Heart right ventricle (tissue), 16 donors: ENCODE results near the gene TNFRSF4. TPM values are rescaled to one million over a fixed set of nuclear protein-coding genes. Genes with fewer than 3 reads are reported as not detected.

Experiments used
- ATAC-seq, 8 donors: fragments of 200-7000 bp; cut with Tn5 transposase; one replicate each; pipeline ENCODE4 v1.9.1; 2020; ENCODE audit warnings: mild to moderate bottlenecking in 8 of 8, moderate library complexity in 8 of 8, moderate number of reproducible peaks in 1 of 8
- DNase-seq, 2 donors: peaks; one replicate each; pipeline ENCODE4 v3.0.0-alpha.2; 2020
- H3K27ac ChIP-seq, 10 donors: fragments of 200-600 bp; sonication (generic) in 2 of 10; one replicate each; pipeline versions ENCODE4 v1.5.0 to v1.8.0; 2020 to 2022; ENCODE audit warnings: mild to moderate bottlenecking in 3 of 10
- H3K27me3 ChIP-seq, 7 donors: fragments of 200-600 bp; one replicate each; pipeline ENCODE4 v1.8.0; 2021 to 2022; ENCODE audit warnings: mild to moderate bottlenecking in 2 of 7
- H3K36me3 ChIP-seq, 9 donors: fragments of 200-600 bp; sonication (generic) in 1 of 9; one replicate each; pipeline versions ENCODE4 v1.5.0 to v1.8.0; 2020 to 2022; ENCODE audit warnings: mild to moderate bottlenecking in 2 of 9
- H3K4me1 ChIP-seq, 9 donors: fragments of 200-600 bp; sonication (generic) in 1 of 9; one replicate each; pipeline versions ENCODE4 v1.5.0 to v1.8.0; 2020 to 2022; ENCODE audit warnings: mild to moderate bottlenecking in 4 of 9
- H3K4me3 ChIP-seq, 10 donors: fragments of 200-600 bp; sonication (generic) in 2 of 10; one replicate each; pipeline versions ENCODE4 v1.5.0 to v1.8.0; 2020 to 2022; ENCODE audit warnings: mild to moderate bottlenecking in 7 of 10, moderate library complexity in 2 of 10
- H3K9me3 ChIP-seq, 11 donors: fragments of 200-600 bp in 10 of 11; sonication (generic) in 2 of 11; one replicate each; pipeline versions ENCODE4 v1.5.0 to v1.8.0; 2013 to 2022; ENCODE audit warnings: mild to moderate bottlenecking in 2 of 11, control low read depth in 1 of 11, moderate library complexity in 1 of 11
- CTCF ChIP-seq, 9 donors: fragments of 200-600 bp; sonication (generic) in 2 of 9; IDR thresholded peaks; one replicate each; pipeline versions ENCODE4 v1.5.0 to v1.8.0; 2021 to 2022; ENCODE audit warnings: antibody characterized with exemption in 9 of 9, mild to moderate bottlenecking in 5 of 9, moderate library complexity in 1 of 9
- WGBS, 2 donors: extraction: QIAGEN DNeasy Blood & Tissue Kit; methylation state at CpG; one replicate each; pipeline ENCODE4 v1.1.7; 2013; ENCODE audit warnings: inconsistent platforms in 1 of 2; 5-methylcytosine and 5-hydroxymethylcytosine counted together
- intact Hi-C, 10 donors: fragments of 100-400 bp; cut with DNase I; formaldehyde crosslinking; loops; one replicate each; pipeline versions ENCODE4 v1.11.1 to v1.14.2; 2022
- polyA plus RNA-seq, 2 donors: library from polyadenylated mRNA; stranded (reverse); fragments of 200-250 nt; gene quantifications; one replicate each; pipeline ENCODE4 v1.2.3, GENCODE V29; 2013
- total RNA-seq, 10 donors: library from RNA; stranded (reverse); fragmentation: NEBNext Ultra II Directional in 3 of 10; extraction: Animal tissue kit (Norgen Biotek cat#: 25700) in 3 of 10; gene quantifications; one replicate each; pipeline versions ENCODE4 v1.2.1 to v1.2.4, GENCODE V29; 2021 to 2023
- donor health status: Arrhythmogenic right ventricular cardiomyopathy.
- donor health status: ischemic (EF 13 %, LVEDD 7.1; RV severe dilation, severe dysfunction).
- donor health status: healthy with polysubstance abuse.
- donor health status: DM: no; HTN: yes; CAD: no.
- donor health status: DM: no; HTN: no; CAD: no.
- donor health status: ischemic (EF 25% LVEDD 6.9; RV normal size, moderate dysfunction).
- donor health status: ischemic (EF 25% LVEDD 5.7; RV mildly dilated, moderate dysfunction).
- donor health status: healthy.
- donor health status: DM: yes; HTN: yes; CAD: no.
- donor health status: Ischemic cardiomyopathy.
- donor health status: ischemic (EF 35%, LVEDD 5.7; RV mildly dilated, moderate dysfunction).
- donor health status: nonischemic (EF 11% LVEDD 7.7; RV severe dilation, severe dysfunction).
- donor health status: DM: yes; HTN: yes; CAD: no.
- donor health status: PGD.
- donor health status: ischemic (EF 29% LVEDD 5.4; RV normal size, mild dysfunction).
- donor health status: nonischemic (EF 23%, LVEDD 6.1; RV moderate dilation, normal function).

Gene TNFRSF4
- total and polyA plus RNA-seq, 12 donors, result 0.52 to 24.8 (median 5.0) TPM

- WGBS, 2 donors, result 4 to 6% methylated on average over 56 to 74 of the region's 74 CpGs
- Histone ChIP-seq H3K9me3 (no peaks in the 10 kb centered on the region), H3K4me3 (peak within 1 kb of the TSS in 1 of 10 donors; percentile 5), H3K4me1 (peaks cover 0 to 5% (median 0%) of the 10 kb centered on the region in 9 donors), H3K27me3 (peaks cover 13 to 36% (median 28%) of the 10 kb centered on the region in 7 donors), H3K36me3 (peaks cover 0 to 2% (median 0%) of the 10 kb centered on the region in 9 donors), H3K27ac (no peak within 1 kb of the TSS)
- TF ChIP-seq CTCF (IDR thresholded peaks at IDR 0.05), result no peak
- ATAC-seq, result peak in 1 of 8 donors; percentile 14
- peak in 1 of 2 donors; percentile 9 for DNase-seq
- intact Hi-C loops, result loop anchor here in 3 of 10 donors (5.0 to 10.0 kb wide), 2 partner anchors 122 to 124 kb away; no protein-coding TSS in a partner anchor
Observed at GRCh38 chr1:1246577-1247340, 32.8 kb upstream of the TNFRSF4 start, which contains the start of gene C1QTNF12. Gene C1QTNF12, minus strand, starts transcription at chr1:1246722. Its CDS starts 32 bp downstream, at chr1:1246690.

DNA sequence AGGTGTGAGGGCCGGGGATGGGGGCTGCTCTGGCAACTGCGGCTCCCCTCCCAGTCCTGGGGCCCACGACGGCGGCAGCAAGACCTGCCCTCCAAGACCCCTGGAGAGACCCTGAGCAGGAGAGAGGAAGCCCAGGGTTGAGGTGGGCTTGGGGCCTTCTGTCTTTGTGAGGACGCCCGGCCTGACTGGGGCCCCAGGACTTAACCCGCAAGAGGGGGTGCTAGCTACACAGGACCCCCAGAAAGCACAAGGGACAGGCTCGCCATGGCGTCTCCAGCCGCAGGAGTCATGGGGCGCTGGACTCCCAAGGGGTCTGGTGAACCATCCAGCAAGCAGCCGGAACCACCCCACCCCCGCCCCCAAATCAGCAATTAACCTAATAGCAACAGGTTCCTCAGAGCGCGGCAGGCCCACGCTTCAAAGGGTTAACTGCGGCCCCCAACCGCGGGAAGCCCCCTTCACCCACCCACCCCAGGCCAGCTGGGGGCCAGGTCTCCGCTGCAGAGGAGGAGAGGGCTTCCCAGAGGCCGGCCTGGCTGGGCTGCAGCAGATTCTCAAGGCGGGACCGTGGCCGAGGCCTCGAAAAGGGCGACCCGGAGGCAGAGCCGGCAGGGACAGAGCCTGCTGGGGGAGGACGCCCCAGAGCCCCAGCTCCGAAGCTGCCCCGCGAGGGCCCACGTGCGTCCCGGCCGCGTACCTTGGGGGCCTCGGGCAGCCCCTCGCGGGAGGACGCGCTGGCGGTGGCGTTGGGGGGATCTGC is 32.0 kb upstream of the TNFRSF4 start:
- H3K9me3 ChIP-seq, result no peaks in the 10 kb centered on the region
- ATAC-seq (no peak), DNase-seq (no peak)
- H3K27me3 ChIP-seq, result peaks cover 13 to 39% (median 35%) of the 10 kb centered on the region in 7 donors
- intact Hi-C loops, result loop anchor here in 3 of 10 donors (5.0 to 10.0 kb wide), 2 partner anchors 121 to 124 kb away; no protein-coding TSS in a partner anchor
- TF ChIP-seq CTCF (IDR thresholded peaks at IDR 0.05), result no peak
- no peaks in the 10 kb centered on the region for H3K36me3 ChIP-seq
- H3K4me1 ChIP-seq, result peaks cover 0 to 5% (median 0%) of the 10 kb centered on the region in 9 donors
- WGBS, 2 donors, result 27 to 32% methylated on average over 44 to 45 of the region's 45 CpGs
- H3K27ac ChIP-seq, result no peak overlapping the region
- peak overlapping the region in 1 of 10 donors; percentile 5 for H3K4me3 ChIP-seq

- TF ChIP-seq CTCF (IDR thresholded peaks at IDR 0.05), result no peak
- H3K9me3 ChIP-seq, result no peaks in the 10 kb centered on the region
- no peaks in the 10 kb centered on the region for H3K36me3 ChIP-seq
- WGBS, 2 donors, result 69 to 75% methylated on average over 22 to 23 of the region's 23 CpGs
- no peak overlapping the region for H3K27ac ChIP-seq
- ATAC-seq, result no peak
- intact Hi-C loops, result loop anchor here in 3 of 10 donors (5.0 to 10.0 kb wide), 2 partner anchors 120 to 123 kb away; no protein-coding TSS in a partner anchor
- H3K4me1 ChIP-seq, result peaks cover 0 to 5% (median 0%) of the 10 kb centered on the region in 9 donors
- H3K27me3 ChIP-seq, result peaks cover 13 to 43% (median 37%) of the 10 kb centered on the region in 7 donors
- no peak overlapping the region for H3K4me3 ChIP-seq
- DNase-seq, result no peak
Observed at GRCh38 chr1:1245178-1245816, 31.3 kb upstream of the TNFRSF4 start.
